Panc1 (cell line): ENCODE measurements around the gene MAML3. TPM values are rescaled to one million over a fixed set of nuclear protein-coding genes. Genes with fewer than 3 reads are reported as not detected.
A peak's percentile ranks its signal among the peaks of the same experiment; 100 is the strongest.

Experiments
- ATAC-seq: fragments of 200-7000 bp; cut with Tn5 transposase; 2 replicates; pipeline ENCODE4 v1.9.1; 2020; ENCODE audit warnings: mild to moderate bottlenecking, moderate library complexity
- BruUV-seq: library from RNA; stranded (reverse); fragments of 400-500 nt; replicated peaks from 2 replicates; lab custom pipeline; 2021; lab: Mats Ljungman, UMichigan
- CTCF ChIA-PET: fragments of 300-600 bp; sonication (Branson Sonifier 250); formaldehyde crosslinking; loops from one replicate; lab custom pipeline; 2022; ENCODE audit warnings: antibody characterized with exemption; lab: Charles Lee
- POLR2A ChIA-PET: fragments of 300-600 bp; sonication (Branson Sonifier 250); formaldehyde crosslinking; loops from one replicate; lab custom pipeline; 2022; ENCODE audit warnings: antibody characterized with exemption; lab: Charles Lee
- DNase-seq: peaks from one replicate; pipeline ENCODE4 v3.0.0-alpha.2; 2010; ENCODE audit warnings: low read depth, low spot score
- H3K27ac ChIP-seq: 2 replicates; pipeline ENCODE4 v1.5.1; 2011; ENCODE audit warnings: mild to moderate bottlenecking, low read length, inconsistent platforms
- H3K27me3 ChIP-seq: fragments of 200-500 bp; sonication (Bioruptor generic); 2 replicates; pipeline ENCODE4 v1.6.0; 2014; ENCODE audit warnings: low read length, inconsistent platforms; ENCODE audit not compliant: control insufficient read depth, insufficient read depth
- H3K36me3 ChIP-seq: fragments of 200-500 bp; sonication (Bioruptor generic); 2 replicates; pipeline ENCODE4 v1.5.1; 2014; ENCODE audit warnings: inconsistent platforms, mild to moderate bottlenecking, low read length, moderate library complexity; ENCODE audit not compliant: control insufficient read depth, insufficient read depth
- H3K4me1 ChIP-seq: 2 replicates; pipeline ENCODE4 v1.5.1; 2011; ENCODE audit warnings: inconsistent platforms, mild to moderate bottlenecking, low read length, moderate library complexity; ENCODE audit not compliant: control insufficient read depth, insufficient read depth
- H3K4me3 ChIP-seq, 2 experiments: 2 replicates each; pipeline ENCODE4 v1.5.1; 2011 to 2012; ENCODE audit warnings: low read depth in 2 of 2, low read length in 2 of 2, mild to moderate bottlenecking in 2 of 2, inconsistent platforms in 1 of 2, moderate library complexity in 1 of 2
- H3K9me3 ChIP-seq: fragments of 200-500 bp; sonication (Bioruptor generic); 2 replicates; pipeline ENCODE4 v1.5.1; 2014; ENCODE audit warnings: low read depth, mild to moderate bottlenecking, inconsistent platforms, low read length, moderate library complexity; ENCODE audit not compliant: control insufficient read depth, insufficient read depth
- CTCF ChIP-seq: fragments of 450-650 bp; IDR thresholded peaks from 2 replicates; pipeline ENCODE4 v1.5.1; 2017; ENCODE audit warnings: mild to moderate bottlenecking
- POLR2AphosphoS5 ChIP-seq: IDR thresholded peaks from 2 replicates; pipeline ENCODE4 v1.6.1; 2012; ENCODE audit warnings: mild to moderate bottlenecking, low read depth, low read length, moderate library complexity
- REST ChIP-seq, 2 experiments: IDR thresholded peaks; 2 replicates each; pipeline ENCODE4 v1.6.1; 2011 to 2012; ENCODE audit warnings: low read depth in 2 of 2, control low read depth in 1 of 2, low read length in 1 of 2, mild to moderate bottlenecking in 1 of 2, moderate library complexity in 1 of 2; ENCODE audit not compliant: insufficient read depth in 1 of 2
- SIN3A ChIP-seq: IDR thresholded peaks from 2 replicates; pipeline ENCODE4 v1.6.1; 2012; ENCODE audit warnings: low read depth, mild to moderate bottlenecking, low read length, moderate library complexity, borderline replicate concordance; ENCODE audit not compliant: insufficient read depth
- TCF7L2 ChIP-seq: IDR thresholded peaks from 2 replicates; pipeline ENCODE4 v1.6.1; 2011; ENCODE audit warnings: mild to moderate bottlenecking, low read depth, low read length, inconsistent platforms
- in situ Hi-C: cut with HindIII; loops from 2 replicates; pipeline ENCODE4 v1.10.0; 2016; ENCODE audit warnings: low sequenced_read_pairs, low pct_unique_long_range_greater_than_20kb
- intact Hi-C: fragments of 100-400 bp; cut with micrococcal nuclease; formaldehyde crosslinking; loops from one replicate; pipeline ENCODE4 v1.10.0; 2022; ENCODE audit not compliant: unreplicated experiment
- total RNA-seq: library from RNA; stranded (reverse); gene quantifications from one replicate; pipeline ENCODE4 v1.2.1, GENCODE V29; 2021; ENCODE audit not compliant: unreplicated experiment

The MAML3 gene
- total RNA-seq, 1 experiment from 2014 or later = 7.7 TPM

- TF ChIP-seq TCF7L2 = no peak
- no peak for TF ChIP-seq CTCF
- no peak for TF ChIP-seq SIN3A
- no peak for TF ChIP-seq POLR2AphosphoS5
- POLR2A ChIA-PET = no interaction called here
- H3K27me3 ChIP-seq = no peaks in the 10 kb centered on the region
- no peaks in the 10 kb centered on the region for H3K9me3 ChIP-seq
- in situ Hi-C loops = no loop called here
- BruUV-seq = no TSS peak
- H3K36me3 ChIP-seq = no peaks in the 10 kb centered on the region
- ATAC-seq (no peak), DNase-seq (no peak)
- peak overlapping the region in 1 of 2 experiments; percentile 16; a peak in 2 of 4 replicates for H3K4me3 ChIP-seq
- intact Hi-C loops = no loop called here
- CTCF ChIA-PET = no interaction called here
- H3K27ac ChIP-seq = peak overlapping the region; percentile 48; the same call in 1 of the 2 replicates
- peaks cover 12% of the 10 kb centered on the region for H3K4me1 ChIP-seq
These were observed 267.2 kb downstream of the MAML3 start for GRCh38 chr4:139886798-139887197.

- no TSS peak for BruUV-seq
- H3K4me3 ChIP-seq = no peak overlapping the region
- no peaks in the 10 kb centered on the region for H3K27me3 ChIP-seq
- ATAC-seq (no peak), DNase-seq (no peak)
- H3K4me1 ChIP-seq = peaks cover 12% of the 10 kb centered on the region
- CTCF ChIA-PET = interaction anchor here (1.1 kb wide), 1 partner anchor 8 kb away, joined by 15 read pairs; no protein-coding TSS in a partner anchor
- intact Hi-C loops (no loop called here), in situ Hi-C loops (no loop called here)
- no peak for TF ChIP-seq POLR2AphosphoS5
- no peak for TF ChIP-seq REST (IDR thresholded peaks at IDR 0.05; ENCODE audit: insufficient read depth in 1 of 2, low read depth in 2 of 2, low read length in 1 of 2)
- TF ChIP-seq TCF7L2 = no peak
- TF ChIP-seq SIN3A = no peak
- H3K27ac ChIP-seq = no peak overlapping the region
- POLR2A ChIA-PET = no interaction called here
- H3K9me3 ChIP-seq = no peaks in the 10 kb centered on the region
- H3K36me3 ChIP-seq = no peaks in the 10 kb centered on the region
These were observed 269.5 kb downstream of the MAML3 start for GRCh38 chr4:139884438-139884837.

GRCh38 chr4:139880841-139881240 lies 273.1 kb downstream of the MAML3 start:
- in situ Hi-C loops = no loop called here
- no peaks in the 10 kb centered on the region for H3K36me3 ChIP-seq
- intact Hi-C loops = no loop called here

More at GRCh38 chr4:139880841-139881240, 273.1 kb downstream of the MAML3 start:
- TF ChIP-seq SIN3A (no peak), TCF7L2 (no peak), POLR2AphosphoS5 (no peak), CTCF (no peak), REST (IDR thresholded peaks at IDR 0.05; ENCODE audit: insufficient read depth in 1 of 2, low read depth in 2 of 2, low read length in 1 of 2) (no peak)
- no peak overlapping the region for H3K4me3 ChIP-seq
- no peak for DNase-seq
- H3K9me3 ChIP-seq = no peaks in the 10 kb centered on the region
- ATAC-seq = no peak
- ChIA-PET CTCF (no interaction called here), POLR2A (no interaction called here)
- no peak overlapping the region for H3K27ac ChIP-seq
- no peaks in the 10 kb centered on the region; the same call in none of the 2 replicates for H3K4me1 ChIP-seq
- H3K27me3 ChIP-seq = no peaks in the 10 kb centered on the region
- BruUV-seq = no TSS peak
